Central memory CD4-positive, alpha-beta T cell (primary cell): ENCODE data around the gene KRT81.

Experiments used
- DNase-seq: peaks from one replicate; pipeline ENCODE4 v3.0.0; 2022

Gene KRT81

DNA sequence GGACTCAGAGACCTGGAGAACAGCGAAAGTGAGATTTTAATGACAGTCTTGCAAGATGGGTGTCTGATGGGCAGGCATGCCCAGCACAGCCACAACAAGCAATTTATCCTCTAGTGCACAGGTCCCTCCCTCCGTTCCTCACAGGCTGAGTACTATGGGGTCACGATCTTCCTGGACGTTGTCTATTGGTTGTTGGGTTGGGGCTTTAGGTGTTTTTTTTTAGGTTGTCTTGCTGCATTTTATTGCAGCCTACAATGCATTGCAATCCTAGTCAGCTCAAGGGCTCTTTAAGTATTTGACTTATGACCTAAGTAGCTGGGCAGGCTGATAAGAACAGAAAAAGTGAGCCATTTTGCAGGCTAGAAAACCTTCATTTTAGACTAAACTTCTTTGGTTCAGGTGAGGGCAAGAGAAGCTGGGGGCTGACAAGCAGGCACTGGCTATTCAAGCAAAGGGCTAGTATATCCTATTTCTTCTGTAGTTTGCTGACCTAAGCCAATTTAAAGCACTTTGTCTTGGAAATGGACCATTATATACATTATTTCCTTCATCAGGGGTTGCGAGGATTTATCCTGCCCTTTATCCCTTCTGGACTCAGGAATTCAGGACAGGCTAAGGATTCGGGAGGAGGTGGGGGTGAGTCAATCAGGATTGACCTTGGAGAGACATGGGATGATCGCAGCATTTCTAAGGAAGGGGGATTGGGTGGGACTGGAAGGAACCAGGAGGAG lies 52.3 kb downstream of the KRT81 start:
- DNase-seq, result no peak

GRCh38 chr12:52238207-52238840 lies 53.0 kb downstream of the KRT81 start:
- DNase-seq, result no peak

DNA sequence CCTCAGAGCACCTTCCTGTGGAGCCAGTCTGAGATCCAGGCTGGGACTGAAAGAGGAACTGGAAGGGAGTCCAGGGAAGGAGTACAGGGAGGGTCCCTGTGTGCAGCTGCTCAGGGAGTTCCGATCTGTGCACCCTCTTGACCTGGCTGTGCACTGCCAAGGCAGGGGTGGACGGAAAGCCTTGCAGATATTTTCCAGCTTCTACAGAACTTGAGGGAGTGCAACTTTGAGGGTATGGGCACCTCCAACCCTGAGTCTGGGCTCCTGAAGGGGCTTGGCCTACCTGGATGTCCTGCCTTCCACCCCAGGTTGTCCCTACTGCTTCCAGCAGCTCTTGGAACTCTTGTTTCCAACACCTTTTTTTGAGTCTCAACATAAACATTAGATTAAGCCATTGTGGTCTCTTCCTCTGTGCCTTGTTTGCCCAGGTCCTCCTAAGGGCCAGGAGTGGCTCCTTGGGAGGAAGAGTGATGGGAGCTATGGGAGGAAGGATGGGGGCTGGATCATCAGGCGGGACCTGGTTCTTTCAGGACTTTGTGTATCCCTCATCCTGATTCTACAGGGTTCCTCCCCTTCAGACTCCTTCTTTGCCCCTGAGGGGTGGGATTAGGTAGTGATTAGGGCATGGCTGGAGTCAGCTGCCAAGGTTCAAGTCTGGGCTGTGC lies 54.8 kb downstream of the KRT81 start:
- DNase-seq, result no peak
